ENCODE data around the gene GPC6. TPM values are rescaled to one million over a fixed set of nuclear protein-coding genes. Genes with fewer than 3 reads are reported as not detected.
A peak's percentile ranks its signal among the peaks of the same experiment; 100 is the strongest.

The GPC6 gene
- total RNA-seq, 4 donors from 2014 or later, result 13.7 to 21.7 (median 16.5) TPM

DNA sequence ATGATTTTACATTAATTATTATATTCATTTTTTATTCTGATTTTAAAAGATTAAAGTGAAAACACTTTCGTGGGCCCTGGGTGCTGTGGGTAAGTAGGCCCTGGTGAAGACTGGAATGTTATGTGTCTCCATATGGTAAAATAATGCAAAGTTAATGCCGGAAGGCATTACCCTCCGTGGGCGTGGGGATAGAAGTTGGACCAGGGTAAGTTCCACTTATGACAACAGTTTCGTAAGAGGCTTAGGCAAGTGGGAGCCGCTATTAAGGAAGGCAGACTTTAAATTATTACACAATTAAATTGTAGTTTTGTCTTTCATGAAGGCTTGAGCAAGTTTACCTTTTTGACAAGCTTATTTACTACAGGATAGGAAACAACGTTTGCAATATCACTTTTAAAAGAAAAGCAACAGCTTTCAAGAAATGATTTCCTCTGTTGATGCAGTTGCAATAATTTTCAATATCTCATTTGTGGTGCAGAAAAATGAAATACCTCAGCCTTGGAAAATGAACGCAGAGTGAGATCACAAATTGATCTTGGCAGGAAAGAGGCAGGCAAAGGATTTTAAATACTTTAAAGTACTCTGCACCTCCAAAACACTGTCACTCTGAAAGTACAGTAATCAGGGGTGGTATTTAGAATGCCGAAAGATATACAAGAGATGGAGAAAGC is 942.3 kb downstream of the GPC6 start:
- TF ChIP-seq, protein P1, sequence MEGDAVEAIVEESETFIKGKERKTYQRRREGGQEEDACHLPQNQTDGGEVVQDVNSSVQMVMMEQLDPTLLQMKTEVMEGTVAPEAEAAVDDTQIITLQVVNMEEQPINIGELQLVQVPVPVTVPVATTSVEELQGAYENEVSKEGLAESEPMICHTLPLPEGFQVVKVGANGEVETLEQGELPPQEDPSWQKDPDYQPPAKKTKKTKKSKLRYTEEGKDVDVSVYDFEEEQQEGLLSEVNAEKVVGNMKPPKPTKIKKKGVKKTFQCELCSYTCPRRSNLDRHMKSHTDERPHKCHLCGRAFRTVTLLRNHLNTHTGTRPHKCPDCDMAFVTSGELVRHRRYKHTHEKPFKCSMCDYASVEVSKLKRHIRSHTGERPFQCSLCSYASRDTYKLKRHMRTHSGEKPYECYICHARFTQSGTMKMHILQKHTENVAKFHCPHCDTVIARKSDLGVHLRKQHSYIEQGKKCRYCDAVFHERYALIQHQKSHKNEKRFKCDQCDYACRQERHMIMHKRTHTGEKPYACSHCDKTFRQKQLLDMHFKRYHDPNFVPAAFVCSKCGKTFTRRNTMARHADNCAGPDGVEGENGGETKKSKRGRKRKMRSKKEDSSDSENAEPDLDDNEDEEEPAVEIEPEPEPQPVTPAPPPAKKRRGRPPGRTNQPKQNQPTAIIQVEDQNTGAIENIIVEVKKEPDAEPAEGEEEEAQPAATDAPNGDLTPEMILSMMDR (IDR thresholded peaks at IDR 0.05), result no peak
- TF ChIP-seq POLR2A (IDR thresholded peaks at IDR 0.05) (no peak), EP300 (IDR thresholded peaks at IDR 0.05) (no peak), POLR2AphosphoS5 (IDR thresholded peaks at IDR 0.05) (no peak)
- H3K27ac ChIP-seq, result no peak overlapping the region
- WGBS, 2 donors (ENCODE audit: low coverage in 1 of 2), result 56 to 59% methylated on average over 9 of the region's 9 CpGs
- no peaks in the 10 kb centered on the region for H3K27me3 ChIP-seq
- H3K9me3 ChIP-seq, result no peaks in the 10 kb centered on the region
- H3K4me3 ChIP-seq, result no peak overlapping the region
- H3K4me1 ChIP-seq, result no peaks in the 10 kb centered on the region
- peak; percentile 55 for ATAC-seq
- H3K36me3 ChIP-seq, result no peaks in the 10 kb centered on the region

DNA sequence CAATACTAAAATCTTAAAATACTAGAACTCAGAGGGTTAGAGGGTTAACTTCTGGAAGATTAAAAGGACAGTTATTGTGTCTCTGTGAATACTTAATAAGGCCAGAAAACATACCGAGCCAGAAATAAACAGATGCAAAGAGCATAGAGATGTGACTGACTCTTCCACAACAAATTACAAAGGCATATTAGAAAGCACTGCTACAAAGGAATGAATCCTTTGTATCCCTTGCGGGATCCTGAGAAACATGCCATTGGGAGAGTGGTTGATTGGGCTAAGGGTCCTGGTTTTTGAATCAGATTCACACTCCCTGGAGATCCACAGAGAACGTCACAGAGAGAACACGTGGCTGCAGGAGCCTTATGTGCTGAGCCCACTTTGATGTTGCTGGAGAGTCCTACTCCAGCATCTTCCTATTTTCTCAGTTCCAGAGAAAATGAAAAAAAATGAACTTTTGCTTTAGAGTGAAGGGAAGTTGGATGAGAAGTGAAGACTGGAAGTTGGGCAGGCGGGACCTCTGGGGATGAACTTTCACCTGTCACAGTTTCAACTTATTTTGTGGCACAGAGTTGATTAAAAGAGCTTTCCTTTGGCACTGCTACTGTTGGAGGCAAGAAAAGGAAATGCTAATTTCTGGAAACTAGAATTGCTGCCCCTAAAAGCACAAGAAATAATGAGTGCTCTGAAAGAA is 943.0 kb downstream of the GPC6 start:
- H3K36me3 ChIP-seq, result no peaks in the 10 kb centered on the region
- H3K4me1 ChIP-seq, result no peaks in the 10 kb centered on the region
- 60 to 61% methylated on average over 2 to 5 of the region's 5 CpGs for WGBS, 2 donors (ENCODE audit: low coverage in 1 of 2)
- no peaks in the 10 kb centered on the region for H3K9me3 ChIP-seq
- H3K27me3 ChIP-seq, result no peaks in the 10 kb centered on the region
- no peak for TF ChIP-seq POLR2A (IDR thresholded peaks at IDR 0.05)
- TF ChIP-seq, protein P1 (IDR thresholded peaks at IDR 0.05), result no peak
- H3K4me3 ChIP-seq, result no peak overlapping the region
- no peak overlapping the region for H3K27ac ChIP-seq
- ATAC-seq, result no peak

GRCh38 chr13:94170145-94170571 is 943.6 kb downstream of the GPC6 start:
- Histone ChIP-seq H3K4me1 (no peaks in the 10 kb centered on the region), H3K27ac (no peak overlapping the region), H3K4me3 (no peak overlapping the region), H3K36me3 (no peaks in the 10 kb centered on the region), H3K27me3 (no peaks in the 10 kb centered on the region), H3K9me3 (no peaks in the 10 kb centered on the region)
- TF ChIP-seq POLR2A (IDR thresholded peaks at IDR 0.05) (no peak), EP300 (IDR thresholded peaks at IDR 0.05) (no peak), POLR2AphosphoS5 (IDR thresholded peaks at IDR 0.05) (no peak)
- TF ChIP-seq, protein P1 (IDR thresholded peaks at IDR 0.05), result no peak
- ATAC-seq, result peak; percentile 60
- 70 to 73% methylated on average over 1 to 3 of the region's 4 CpGs for WGBS, 2 donors (ENCODE audit: low coverage in 1 of 2)

DNA sequence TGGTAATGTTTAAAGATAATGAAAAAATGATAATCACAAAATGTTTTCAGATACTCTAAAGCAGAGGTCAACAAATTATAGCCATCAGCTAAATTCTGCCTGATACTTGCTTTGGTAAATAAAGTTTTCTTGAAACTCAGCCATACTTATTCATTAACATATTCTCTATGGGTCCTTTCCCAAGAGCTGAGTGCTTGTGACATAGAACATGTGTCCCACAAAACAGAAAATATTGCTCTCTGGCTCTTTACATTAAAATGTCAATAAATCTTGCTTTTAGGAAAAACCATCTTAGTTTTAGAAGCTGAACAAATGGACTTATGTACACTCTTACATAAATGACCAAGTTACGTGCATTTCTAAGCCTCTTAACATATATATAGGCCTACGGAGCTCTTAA is 945.8 kb downstream of the GPC6 start:
- TF ChIP-seq POLR2A (IDR thresholded peaks at IDR 0.05) (no peak), EP300 (IDR thresholded peaks at IDR 0.05) (no peak), POLR2AphosphoS5 (IDR thresholded peaks at IDR 0.05) (no peak)
- TF ChIP-seq, protein P1 (IDR thresholded peaks at IDR 0.05), result no peak
- ATAC-seq, result no peak
- Histone ChIP-seq H3K27me3 (no peaks in the 10 kb centered on the region), H3K4me1 (no peaks in the 10 kb centered on the region), H3K36me3 (no peaks in the 10 kb centered on the region), H3K9me3 (no peaks in the 10 kb centered on the region), H3K4me3 (no peak overlapping the region), H3K27ac (no peak overlapping the region)
- WGBS, 2 donors (ENCODE audit: low coverage in 1 of 2), result 85 to 94% methylated on average over 2 of the region's 2 CpGs
